HepG2 (cell line): ENCODE measurements around the gene CNMD.

Source experiments
- ATF2 ChIP-seq: sonication (generic); formaldehyde crosslinking; IDR thresholded peaks from 2 replicates; pipeline ENCODE4 v1.4.0; 2020; ENCODE audit warnings: missing genetic modification reagents
- EZH2 ChIP-seq: conservative IDR thresholded peaks from 2 replicates; pipeline ENCODE4 v1.6.1; 2012; ENCODE audit warnings: mild to moderate bottlenecking, low read depth, low read length, moderate library complexity
- MXI1 ChIP-seq: IDR thresholded peaks from 3 replicates; pipeline ENCODE4 v1.6.1; 2012; ENCODE audit warnings: low read depth, low read length, inconsistent platforms, borderline replicate concordance
- SIN3A ChIP-seq: IDR thresholded peaks from 2 replicates; pipeline ENCODE4 v1.6.1; 2011; ENCODE audit warnings: low read depth, mild to moderate bottlenecking, control low read depth, low read length, borderline replicate concordance
- ZNF878 ChIP-seq: sonication (generic); formaldehyde crosslinking; IDR thresholded peaks from 2 replicates; pipeline ENCODE4 v1.8.1; 2023; ENCODE audit warnings: mild to moderate bottlenecking, missing genetic modification reagents, moderate library complexity

GRCh38 chr13:52725302-52725701 lies 14.3 kb downstream of the CNMD start:
- TF ChIP-seq ZNF878 (CRISPR knock-in tag) (no peak), EZH2 (no peak), ATF2 (CRISPR knock-in tag) (no peak), MXI1 (no peak), SIN3A (no peak)
